Peyer's patch (tissue), 4 donors: ENCODE data around the gene GNAS.

Source experiments
- POLR2A ChIP-seq, 2 donors: fragments of 450-650 bp; IDR thresholded peaks; one replicate each; pipeline ENCODE4 v1.5.1; 2017; ENCODE audit warnings: antibody characterized with exemption in 2 of 2, mild to moderate bottlenecking in 2 of 2, moderate library complexity in 2 of 2
- TF ChIP-seq, protein P1 (sequence below), 6 experiments: fragments of 450-650 bp in 4 of 6; fragments of 200-600 bp in 2 of 6; sonication (generic) in 1 of 6; IDR thresholded peaks; one replicate each; pipeline ENCODE4 v1.5.1; 2017 to 2019; ENCODE audit warnings: antibody characterized with exemption in 6 of 6, mild to moderate bottlenecking in 3 of 6, moderate library complexity in 1 of 6

DNA sequence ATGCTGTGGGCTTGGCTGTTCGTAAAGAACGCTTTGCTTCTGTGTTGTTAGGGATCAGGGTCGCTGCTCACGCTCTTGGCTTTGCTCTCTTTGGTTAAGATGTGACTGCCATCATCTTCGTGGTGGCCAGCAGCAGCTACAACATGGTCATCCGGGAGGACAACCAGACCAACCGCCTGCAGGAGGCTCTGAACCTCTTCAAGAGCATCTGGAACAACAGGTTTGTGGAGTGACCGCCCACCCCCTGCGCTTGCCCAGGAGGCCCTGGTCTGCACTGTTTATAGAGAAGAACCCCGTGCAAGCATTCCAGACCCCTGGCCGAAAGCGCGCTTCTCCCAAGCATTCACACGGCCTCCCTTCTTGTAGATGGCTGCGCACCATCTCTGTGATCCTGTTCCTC is 57.1 kb downstream of the GNAS start:
- TF ChIP-seq, protein P1, sequence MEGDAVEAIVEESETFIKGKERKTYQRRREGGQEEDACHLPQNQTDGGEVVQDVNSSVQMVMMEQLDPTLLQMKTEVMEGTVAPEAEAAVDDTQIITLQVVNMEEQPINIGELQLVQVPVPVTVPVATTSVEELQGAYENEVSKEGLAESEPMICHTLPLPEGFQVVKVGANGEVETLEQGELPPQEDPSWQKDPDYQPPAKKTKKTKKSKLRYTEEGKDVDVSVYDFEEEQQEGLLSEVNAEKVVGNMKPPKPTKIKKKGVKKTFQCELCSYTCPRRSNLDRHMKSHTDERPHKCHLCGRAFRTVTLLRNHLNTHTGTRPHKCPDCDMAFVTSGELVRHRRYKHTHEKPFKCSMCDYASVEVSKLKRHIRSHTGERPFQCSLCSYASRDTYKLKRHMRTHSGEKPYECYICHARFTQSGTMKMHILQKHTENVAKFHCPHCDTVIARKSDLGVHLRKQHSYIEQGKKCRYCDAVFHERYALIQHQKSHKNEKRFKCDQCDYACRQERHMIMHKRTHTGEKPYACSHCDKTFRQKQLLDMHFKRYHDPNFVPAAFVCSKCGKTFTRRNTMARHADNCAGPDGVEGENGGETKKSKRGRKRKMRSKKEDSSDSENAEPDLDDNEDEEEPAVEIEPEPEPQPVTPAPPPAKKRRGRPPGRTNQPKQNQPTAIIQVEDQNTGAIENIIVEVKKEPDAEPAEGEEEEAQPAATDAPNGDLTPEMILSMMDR (IDR thresholded peaks at IDR 0.05): no peak
- TF ChIP-seq POLR2A (IDR thresholded peaks at IDR 0.05): no peak
